Sigmoid colon (tissue), 4 donors: Measurements from ENCODE around the gene SIRPA.

Source experiments
- POLR2AphosphoS5 ChIP-seq, 4 donors: sonication (generic); formaldehyde crosslinking; IDR thresholded peaks; one replicate each; pipeline ENCODE4 v1.6.1; 2017; ENCODE audit warnings: antibody characterized with exemption in 4 of 4
- TF ChIP-seq, protein P1 (sequence below), 4 experiments: fragments of 450-650 bp in 3 of 4; fragments of 200-600 bp in 1 of 4; IDR thresholded peaks; one replicate each; pipeline ENCODE4 v1.5.1; 2016 to 2019; ENCODE audit warnings: antibody characterized with exemption in 4 of 4, mild to moderate bottlenecking in 3 of 4, moderate library complexity in 2 of 4

DNA sequence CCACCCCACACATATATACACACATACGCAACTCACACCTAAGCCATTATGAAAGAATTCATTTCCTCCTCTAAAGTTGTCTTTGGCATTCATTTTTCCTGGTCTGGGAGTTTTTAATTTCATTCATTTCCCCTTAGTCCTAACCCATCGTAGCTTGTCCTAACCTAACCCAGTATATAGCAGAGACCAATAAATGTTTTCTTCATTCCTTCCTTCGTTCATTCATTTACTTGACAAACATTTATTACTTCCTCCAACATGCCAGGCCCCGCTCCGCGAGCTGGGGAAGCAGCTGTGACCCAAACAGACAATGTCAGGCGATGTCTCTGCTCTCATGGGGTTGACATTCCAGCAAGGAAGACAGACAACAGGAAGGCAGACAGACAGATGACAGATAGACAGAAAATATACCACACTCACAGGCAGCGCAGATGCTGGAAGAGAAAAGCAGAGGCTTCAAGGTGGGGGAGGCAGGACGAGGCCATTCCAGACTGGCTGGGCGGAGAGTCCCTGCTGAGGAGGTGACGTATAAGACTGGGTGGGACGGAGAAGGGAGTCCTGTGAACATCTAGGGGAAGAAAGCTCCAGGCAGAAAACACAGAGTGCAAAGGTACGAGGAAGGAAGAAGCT is 33.7 kb upstream of the SIRPA start:
- TF ChIP-seq, protein P1, sequence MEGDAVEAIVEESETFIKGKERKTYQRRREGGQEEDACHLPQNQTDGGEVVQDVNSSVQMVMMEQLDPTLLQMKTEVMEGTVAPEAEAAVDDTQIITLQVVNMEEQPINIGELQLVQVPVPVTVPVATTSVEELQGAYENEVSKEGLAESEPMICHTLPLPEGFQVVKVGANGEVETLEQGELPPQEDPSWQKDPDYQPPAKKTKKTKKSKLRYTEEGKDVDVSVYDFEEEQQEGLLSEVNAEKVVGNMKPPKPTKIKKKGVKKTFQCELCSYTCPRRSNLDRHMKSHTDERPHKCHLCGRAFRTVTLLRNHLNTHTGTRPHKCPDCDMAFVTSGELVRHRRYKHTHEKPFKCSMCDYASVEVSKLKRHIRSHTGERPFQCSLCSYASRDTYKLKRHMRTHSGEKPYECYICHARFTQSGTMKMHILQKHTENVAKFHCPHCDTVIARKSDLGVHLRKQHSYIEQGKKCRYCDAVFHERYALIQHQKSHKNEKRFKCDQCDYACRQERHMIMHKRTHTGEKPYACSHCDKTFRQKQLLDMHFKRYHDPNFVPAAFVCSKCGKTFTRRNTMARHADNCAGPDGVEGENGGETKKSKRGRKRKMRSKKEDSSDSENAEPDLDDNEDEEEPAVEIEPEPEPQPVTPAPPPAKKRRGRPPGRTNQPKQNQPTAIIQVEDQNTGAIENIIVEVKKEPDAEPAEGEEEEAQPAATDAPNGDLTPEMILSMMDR (IDR thresholded peaks at IDR 0.05), result no peak
- TF ChIP-seq POLR2AphosphoS5 (IDR thresholded peaks at IDR 0.05), result no peak
